ENCODE data around the gene AOC1.

DNA sequence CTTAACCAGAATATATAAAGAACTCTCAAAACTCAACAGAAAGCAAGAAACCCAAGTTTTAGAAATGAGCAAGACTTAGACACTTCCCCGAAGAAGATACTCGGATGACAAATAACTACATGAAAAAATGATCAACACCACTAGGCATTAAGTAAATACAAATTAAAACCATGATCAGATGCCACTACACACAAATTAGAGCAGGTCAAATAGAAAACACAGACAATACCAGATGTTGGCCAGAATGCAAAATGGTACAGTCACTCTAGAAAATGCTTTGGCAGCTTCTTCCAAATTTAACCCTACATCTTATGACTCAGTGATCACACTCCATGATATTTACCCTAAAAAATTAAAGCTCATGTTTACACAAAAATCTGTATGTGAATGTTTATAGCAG lies 33.3 kb upstream of the AOC1 start:
- TF ChIP-seq CTCF (CRISPR knock-in tag; IDR thresholded peaks at IDR 0.05) (no peak), MXD4 (CRISPR knock-in tag; IDR thresholded peaks at IDR 0.05) (no peak), ZSCAN29 (CRISPR knock-in tag; conservative IDR thresholded peaks at IDR 0.05) (no peak), FOXM1 (CRISPR knock-in tag; IDR thresholded peaks at IDR 0.05) (no peak), RAD21 (CRISPR knock-in tag; IDR thresholded peaks at IDR 0.05) (no peak), DPF2 (CRISPR knock-in tag; IDR thresholded peaks at IDR 0.05; ENCODE audit: borderline replicate concordance, low read depth) (no peak), TEAD3 (CRISPR knock-in tag; optimal IDR thresholded peaks at IDR 0.05; ENCODE audit: borderline replicate concordance) (no peak), JUN (CRISPR knock-in tag; IDR thresholded peaks at IDR 0.05) (no peak), ZSCAN20 (CRISPR knock-in tag; IDR thresholded peaks at IDR 0.05; ENCODE audit: borderline replicate concordance) (no peak), HINFP (CRISPR knock-in tag; IDR thresholded peaks at IDR 0.05; ENCODE audit: low read depth) (no peak), ZNF274 (CRISPR knock-in tag; IDR thresholded peaks at IDR 0.05) (no peak), PTBP1 (IDR thresholded peaks at IDR 0.05; ENCODE audit: low read depth, low read length, poor library complexity, severe bottlenecking) (no peak)

Measured in HepG2 (cell line).